GM21576 (cell line): ENCODE results near the gene ZNF90.
A peak's percentile ranks its signal among the peaks of the same experiment; 100 is the strongest.
"Not testable (repeated sequence)": the region's sequence is repeated elsewhere in the genome, so short reads cannot be mapped to it uniquely, and the experiment has no call there.

Experiments
- ATAC-seq: cut with Tn5 transposase; IDR thresholded peaks from one replicate; pipeline ENCODE4 v1.9.1; 2021; ENCODE audit warnings: mild to moderate bottlenecking, moderate library complexity; ENCODE audit not compliant: unreplicated experiment

Gene ZNF90

GRCh38 chr19:20102097-20102496 lies 24.3 kb downstream of the ZNF90 start:
- ATAC-seq: no peak

GRCh38 chr19:20103091-20103740 lies 25.4 kb downstream of the ZNF90 start:
- ATAC-seq: no peak

GRCh38 chr19:20107301-20107700 lies 29.5 kb downstream of the ZNF90 start:
- no peak for ATAC-seq

- ATAC-seq: not testable (repeated sequence)
Observed at GRCh38 chr19:20118064-20118839, 40.5 kb downstream of the ZNF90 start.

GRCh38 chr19:20124879-20125278 lies 47.1 kb downstream of the ZNF90 start:
- ATAC-seq: no peak

GRCh38 chr19:20132933-20133332 lies 55.1 kb downstream of the ZNF90 start:
- not testable (repeated sequence) for ATAC-seq

GRCh38 chr19:20137714-20138113 lies 59.9 kb downstream of the ZNF90 start:
- not testable (repeated sequence) for ATAC-seq

- no peak for ATAC-seq
Observed at GRCh38 chr19:20151617-20152145, 73.9 kb downstream of the ZNF90 start.

GRCh38 chr19:20152506-20152905 lies 74.7 kb downstream of the ZNF90 start:
- not testable (repeated sequence) for ATAC-seq

- ATAC-seq: no peak
Observed at GRCh38 chr19:20153281-20153680, 75.5 kb downstream of the ZNF90 start.

GRCh38 chr19:20154636-20155035 lies 76.8 kb downstream of the ZNF90 start:
- no peak for ATAC-seq

GRCh38 chr19:20162821-20163220 lies 85.0 kb downstream of the ZNF90 start:
- no peak for ATAC-seq

GRCh38 chr19:20164456-20164855 lies 86.7 kb downstream of the ZNF90 start:
- no peak for ATAC-seq

GRCh38 chr19:20165971-20166592 lies 88.3 kb downstream of the ZNF90 start:
- no peak for ATAC-seq

- peak; percentile 94 for ATAC-seq
Observed at GRCh38 chr19:20167020-20167644, 89.3 kb downstream of the ZNF90 start, which contains the start of gene ZNF486. Gene ZNF486 (plus strand): TSS chr19:20167214. CDS start chr19:20167331, 117 bp downstream.

GRCh38 chr19:20167651-20168122 lies 89.9 kb downstream of the ZNF90 start:
- no peak for ATAC-seq
